Measurements from ENCODE around the gene LIPT1.

The LIPT1 gene

DNA sequence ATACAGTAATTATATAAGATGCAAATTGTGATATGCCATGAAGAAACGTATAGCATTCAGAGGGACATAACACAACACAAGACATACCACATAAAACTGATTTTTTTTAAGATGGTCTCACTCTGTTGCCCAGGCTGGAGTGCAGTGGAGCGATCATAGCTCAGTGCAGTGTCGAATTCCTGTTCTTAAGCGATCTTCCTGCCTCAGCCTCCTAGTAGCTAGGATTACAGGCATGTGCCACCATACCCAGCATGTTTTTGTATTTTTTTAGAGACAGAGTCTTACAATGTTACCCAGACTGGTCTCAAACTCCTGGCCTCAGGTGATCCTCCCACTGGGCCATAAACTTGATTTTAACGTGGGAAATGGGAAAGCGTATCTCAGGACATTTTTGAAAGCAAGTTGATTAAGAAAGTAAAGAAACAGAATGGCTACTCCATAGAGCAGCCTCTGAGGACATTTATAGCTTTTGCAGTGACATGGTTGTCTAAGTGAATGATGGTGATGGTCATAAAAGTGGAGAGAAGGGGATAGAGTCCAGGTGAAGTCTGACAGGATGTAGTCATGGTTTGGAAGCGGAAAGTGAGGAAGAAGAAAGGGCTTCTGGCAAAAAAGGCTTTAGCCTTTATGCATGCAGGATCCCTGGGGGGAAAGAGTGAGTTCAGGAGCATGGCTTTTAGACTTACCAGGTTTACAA is 2.4 kb upstream of the LIPT1 start:
- Histone ChIP-seq H3K4me3 (ENCODE audit: low read depth, low read length) (no peak overlapping the region), H3K4me1 (no peaks in the 10 kb centered on the region), H3K36me3 (no peaks in the 10 kb centered on the region), H3K27me3 (no peaks in the 10 kb centered on the region), H3K9me3 (no peaks in the 10 kb centered on the region)
- no peak for TF ChIP-seq CTCF (IDR thresholded peaks at IDR 0.05; ENCODE audit: low read depth, low read length)
- DNase-seq: no peak

GRCh38 chr2:99153921-99154604 is 704 bp upstream of the LIPT1 start:
- H3K36me3 ChIP-seq: no peaks in the 10 kb centered on the region
- no peak for DNase-seq
- H3K4me3 ChIP-seq (ENCODE audit: low read depth, low read length): peak overlapping the region; percentile 74
- H3K4me1 ChIP-seq: no peaks in the 10 kb centered on the region
- H3K9me3 ChIP-seq: no peaks in the 10 kb centered on the region
- no peaks in the 10 kb centered on the region for H3K27me3 ChIP-seq
- no peak for TF ChIP-seq CTCF (IDR thresholded peaks at IDR 0.05; ENCODE audit: low read depth, low read length)

GRCh38 chr2:99156891-99157290 is 2.1 kb downstream of the LIPT1 start:
- Histone ChIP-seq H3K4me3 (ENCODE audit: low read depth, low read length) (no peak overlapping the region), H3K36me3 (no peaks in the 10 kb centered on the region), H3K27me3 (no peaks in the 10 kb centered on the region), H3K9me3 (no peaks in the 10 kb centered on the region), H3K4me1 (no peaks in the 10 kb centered on the region)
- no peak for TF ChIP-seq CTCF (IDR thresholded peaks at IDR 0.05; ENCODE audit: low read depth, low read length)
- DNase-seq: no peak

GRCh38 chr2:99158599-99158998 is 3.8 kb downstream of the LIPT1 start:
- H3K4me1 ChIP-seq: no peaks in the 10 kb centered on the region
- no peaks in the 10 kb centered on the region for H3K36me3 ChIP-seq
- H3K4me3 ChIP-seq (ENCODE audit: low read depth, low read length): no peak overlapping the region
- DNase-seq: no peak
- H3K9me3 ChIP-seq: no peaks in the 10 kb centered on the region
- TF ChIP-seq CTCF (IDR thresholded peaks at IDR 0.05; ENCODE audit: low read depth, low read length): no peak
- H3K27me3 ChIP-seq: no peaks in the 10 kb centered on the region

GRCh38 chr2:99159594-99159993 is 4.8 kb downstream of the LIPT1 start:
- Histone ChIP-seq H3K27me3 (no peaks in the 10 kb centered on the region), H3K4me1 (no peaks in the 10 kb centered on the region), H3K9me3 (no peaks in the 10 kb centered on the region), H3K36me3 (no peaks in the 10 kb centered on the region), H3K4me3 (ENCODE audit: low read depth, low read length) (no peak overlapping the region)
- no peak for DNase-seq
- TF ChIP-seq CTCF (IDR thresholded peaks at IDR 0.05; ENCODE audit: low read depth, low read length): no peak

DNA sequence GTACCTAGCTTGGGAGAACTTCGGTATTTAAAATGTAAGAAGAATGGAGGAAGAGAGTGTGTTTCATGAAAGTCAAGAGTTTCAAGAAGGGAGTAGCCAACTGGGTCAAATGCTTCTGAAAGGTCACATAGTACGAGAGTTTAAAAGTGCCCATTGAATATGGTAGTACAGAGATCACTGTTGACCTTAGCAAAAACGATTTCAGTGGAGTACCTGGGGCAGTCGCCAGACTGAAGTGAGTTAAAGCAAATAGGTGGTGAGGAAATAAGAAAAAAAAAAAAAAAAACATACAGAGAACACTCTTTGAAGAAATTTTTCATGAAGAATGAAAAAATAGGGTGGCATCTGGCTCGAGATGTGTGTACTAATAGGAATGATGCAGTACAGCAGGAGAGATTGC is 11.5 kb downstream of the LIPT1 start:
- no peaks in the 10 kb centered on the region for H3K9me3 ChIP-seq
- H3K4me3 ChIP-seq (ENCODE audit: low read depth, low read length): no peak overlapping the region
- no peaks in the 10 kb centered on the region for H3K27me3 ChIP-seq
- no peaks in the 10 kb centered on the region for H3K36me3 ChIP-seq
- no peak for DNase-seq
- no peak for TF ChIP-seq CTCF (IDR thresholded peaks at IDR 0.05; ENCODE audit: low read depth, low read length)
- no peaks in the 10 kb centered on the region for H3K4me1 ChIP-seq

Measured in BE2C (cell line).